Transverse colon (tissue), 4 donors: ENCODE measurements around the gene CCNB1. TPM values are rescaled to one million over a fixed set of nuclear protein-coding genes. Genes with fewer than 3 reads are reported as not detected.
A peak's percentile ranks its signal among the peaks of the same experiment; 100 is the strongest.
"Not testable (repeated sequence)": the region's sequence is repeated elsewhere in the genome, so short reads cannot be mapped to it uniquely, and the experiment has no call there.

Source experiments
- DNase-seq: peaks from one replicate; pipeline ENCODE4 v3.0.0-alpha.2; 2019
- H3K27ac ChIP-seq, 4 donors: fragments of 200-600 bp; sonication (generic); 2 replicates each; pipeline ENCODE4 v1.5.1; 2016 to 2018; ENCODE audit warnings: inconsistent platforms in 4 of 4
- H3K27me3 ChIP-seq: fragments of 200-600 bp; sonication (generic); 2 replicates; pipeline ENCODE4 v1.5.1; 2017; ENCODE audit warnings: inconsistent platforms
- H3K36me3 ChIP-seq, 4 donors: fragments of 200-600 bp; sonication (generic); 2 replicates each; pipeline ENCODE4 v1.5.1; 2017 to 2019; ENCODE audit warnings: inconsistent platforms in 4 of 4
- H3K4me1 ChIP-seq, 4 donors: fragments of 200-600 bp; sonication (generic); 2 replicates each; pipeline ENCODE4 v1.5.1; 2017 to 2020; ENCODE audit warnings: inconsistent platforms in 4 of 4
- H3K4me3 ChIP-seq, 4 donors: fragments of 200-600 bp; sonication (generic); 1 replicate in 1 of 4; 2 replicates in 3 of 4; pipeline versions ENCODE4 v1.5.1 to v1.6.1; 2017 to 2019; ENCODE audit warnings: inconsistent platforms in 4 of 4
- H3K9me3 ChIP-seq, 2 donors: fragments of 200-600 bp; sonication (generic); 2 replicates each; pipeline ENCODE4 v1.5.1; 2017 to 2019; ENCODE audit warnings: inconsistent platforms in 2 of 2
- EP300 ChIP-seq: sonication (generic); formaldehyde crosslinking; IDR thresholded peaks from one replicate; pipeline ENCODE4 v1.6.1; 2017; ENCODE audit warnings: antibody characterized with exemption, low read depth
- POLR2A ChIP-seq: fragments of 450-650 bp; IDR thresholded peaks from one replicate; pipeline ENCODE4 v1.6.1; 2016; ENCODE audit warnings: antibody characterized with exemption, mild to moderate bottlenecking, moderate library complexity
- POLR2AphosphoS5 ChIP-seq, 3 donors: sonication (generic); formaldehyde crosslinking; IDR thresholded peaks; one replicate each; pipeline ENCODE4 v1.6.1; 2016; ENCODE audit warnings: antibody characterized with exemption in 3 of 3
- WGBS, 2 donors: methylation state at CpG; one replicate each; pipeline ENCODE4 v1.1.5; 2018; ENCODE audit warnings: low coverage in 1 of 2; 5-methylcytosine and 5-hydroxymethylcytosine counted together
- in situ Hi-C, 4 donors: fragments of 200-750 bp; cut with MboI; loops; one replicate each; pipeline versions ENCODE4 v1.15.0 to v1.15.1; 2017; ENCODE audit warnings: low sequenced_read_pairs in 3 of 4, low pct_ligation_motif_present in 1 of 4, low pct_unique_long_range_greater_than_20kb in 1 of 4
- intact Hi-C: fragments of 100-400 bp; cut with DNase I; formaldehyde crosslinking; loops from one replicate; pipeline ENCODE4 v1.15.1; 2023; ENCODE audit warnings: low total_unique reads
- total RNA-seq, 4 donors: library from RNA; depleted of rRNA; stranded (reverse); fragments of >200 nt; gene quantifications; one replicate each; pipeline ENCODE4 v1.1.0, GENCODE V29; 2016
- TF ChIP-seq, protein P1 (sequence below), 5 experiments: fragments of 200-600 bp in 3 of 5; fragments of 450-650 bp in 2 of 5; sonication (generic) in 3 of 5; IDR thresholded peaks; 1 replicate in 2 of 5; 2 replicates in 3 of 5; pipeline ENCODE4 v1.5.1; 2016 to 2017; ENCODE audit warnings: antibody characterized with exemption in 5 of 5, inconsistent platforms in 3 of 5, mild to moderate bottlenecking in 2 of 5, moderate library complexity in 1 of 5

The CCNB1 gene
- total RNA-seq, 4 donors from 2014 or later, result 2.2 to 16.9 (median 6.3) TPM

- peak overlapping the region in 3 of 4 donors; percentile 59 to 69 (median 60) for H3K27ac ChIP-seq
- 42 to 100% methylated on average over 1 to 8 of the region's 8 CpGs for WGBS, 2 donors
- DNase-seq, result no peak
- in situ Hi-C loops, result loop anchor here in 1 of 4 donors (25.0 kb wide), 1 partner anchor 169 kb away; the partner anchor contains the start of gene CCDC125
- no peaks in the 10 kb centered on the region for H3K36me3 ChIP-seq
- H3K4me3 ChIP-seq, result peak overlapping the region in 3 of 4 donors; percentile 50 to 81 (median 68)
- H3K4me1 ChIP-seq, result peaks cover 0 to 20% (median 16%) of the 10 kb centered on the region in 4 donors
- TF ChIP-seq POLR2A (no peak), EP300 (no peak), POLR2AphosphoS5 (IDR thresholded peaks at IDR 0.05) (no peak)
- TF ChIP-seq, protein P1, sequence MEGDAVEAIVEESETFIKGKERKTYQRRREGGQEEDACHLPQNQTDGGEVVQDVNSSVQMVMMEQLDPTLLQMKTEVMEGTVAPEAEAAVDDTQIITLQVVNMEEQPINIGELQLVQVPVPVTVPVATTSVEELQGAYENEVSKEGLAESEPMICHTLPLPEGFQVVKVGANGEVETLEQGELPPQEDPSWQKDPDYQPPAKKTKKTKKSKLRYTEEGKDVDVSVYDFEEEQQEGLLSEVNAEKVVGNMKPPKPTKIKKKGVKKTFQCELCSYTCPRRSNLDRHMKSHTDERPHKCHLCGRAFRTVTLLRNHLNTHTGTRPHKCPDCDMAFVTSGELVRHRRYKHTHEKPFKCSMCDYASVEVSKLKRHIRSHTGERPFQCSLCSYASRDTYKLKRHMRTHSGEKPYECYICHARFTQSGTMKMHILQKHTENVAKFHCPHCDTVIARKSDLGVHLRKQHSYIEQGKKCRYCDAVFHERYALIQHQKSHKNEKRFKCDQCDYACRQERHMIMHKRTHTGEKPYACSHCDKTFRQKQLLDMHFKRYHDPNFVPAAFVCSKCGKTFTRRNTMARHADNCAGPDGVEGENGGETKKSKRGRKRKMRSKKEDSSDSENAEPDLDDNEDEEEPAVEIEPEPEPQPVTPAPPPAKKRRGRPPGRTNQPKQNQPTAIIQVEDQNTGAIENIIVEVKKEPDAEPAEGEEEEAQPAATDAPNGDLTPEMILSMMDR (IDR thresholded peaks at IDR 0.05), result no peak
- intact Hi-C loops, result no loop called here
- no peaks in the 10 kb centered on the region for H3K27me3 ChIP-seq
- H3K9me3 ChIP-seq, result no peaks in the 10 kb centered on the region
Measured at GRCh38 chr5:69167929-69168328, 979 bp downstream of the CCNB1 start.

- intact Hi-C loops, result no loop called here
- DNase-seq, result no peak
- Histone ChIP-seq H3K27ac (no peak overlapping the region), H3K9me3 (no peaks in the 10 kb centered on the region), H3K4me3 (no peak overlapping the region), H3K36me3 (peaks cover 0 to 4% (median 0%) of the 10 kb centered on the region in 4 donors), H3K4me1 (peaks cover 0 to 20% (median 16%) of the 10 kb centered on the region in 4 donors), H3K27me3 (no peaks in the 10 kb centered on the region)
- TF ChIP-seq POLR2A, result no peak
- TF ChIP-seq POLR2AphosphoS5 (IDR thresholded peaks at IDR 0.05), result no peak
- no peak for TF ChIP-seq EP300
- TF ChIP-seq, protein P1 (IDR thresholded peaks at IDR 0.05), result no peak
- 100% methylated on average over 1 of the region's 1 CpG for WGBS, 2 donors
- in situ Hi-C loops, result loop anchor here in 1 of 4 donors (25.0 kb wide), 1 partner anchor 167 kb away; the partner anchor contains the start of gene CCDC125
Measured at GRCh38 chr5:69170495-69170894, 3.5 kb downstream of the CCNB1 start.

GRCh38 chr5:69170969-69171368 lies 4.0 kb downstream of the CCNB1 start:
- TF ChIP-seq POLR2AphosphoS5 (IDR thresholded peaks at IDR 0.05) (no peak), POLR2A (no peak), EP300 (no peak)
- TF ChIP-seq, protein P1 (IDR thresholded peaks at IDR 0.05), result no peak
- no peak for DNase-seq
- WGBS, 2 donors, result 92 to 96% methylated on average over 3 of the region's 3 CpGs

GRCh38 chr5:69181659-69182293 lies 14.8 kb downstream of the CCNB1 start:
- DNase-seq, H3K4me3 ChIP-seq, H3K27me3 ChIP-seq, H3K36me3 ChIP-seq, H3K4me1 ChIP-seq, H3K9me3 ChIP-seq, H3K27ac ChIP-seq, intact Hi-C loops, in situ Hi-C loops: not testable (repeated sequence)
- WGBS, 2 donors, result 84 to 95% methylated on average over 5 to 15 of the region's 15 CpGs

More at GRCh38 chr5:69170969-69171368, 4.0 kb downstream of the CCNB1 start:
- Histone ChIP-seq H3K9me3 (no peaks in the 10 kb centered on the region), H3K36me3 (peaks cover 0 to 6% (median 0%) of the 10 kb centered on the region in 4 donors), H3K4me1 (peaks cover 0 to 20% (median 16%) of the 10 kb centered on the region in 4 donors), H3K27me3 (no peaks in the 10 kb centered on the region), H3K4me3 (no peak overlapping the region), H3K27ac (no peak overlapping the region)
- in situ Hi-C loops (loop anchor here in 1 of 4 donors (25.0 kb wide), 1 partner anchor 166 kb away; the partner anchor contains the start of gene CCDC125), intact Hi-C loops (no loop called here)
